HTERT RPE-1 (cell line): ENCODE measurements around the gene FBXL19.

Experiments used
- in situ Hi-C: fragments of 300-500 bp; cut with MboI; formaldehyde crosslinking; loops from 4 replicates; pipeline ENCODE4 v1.14.3; 2020; ENCODE audit warnings: low sequenced_read_pairs

FBXL19 gene

GRCh38 chr16:30942426-30942806, 19.0 kb downstream of the FBXL19 start:
- in situ Hi-C loops, result no loop called here

GRCh38 chr16:30944352-30944751, 21.0 kb downstream of the FBXL19 start:
- in situ Hi-C loops, result no loop called here

DNA sequence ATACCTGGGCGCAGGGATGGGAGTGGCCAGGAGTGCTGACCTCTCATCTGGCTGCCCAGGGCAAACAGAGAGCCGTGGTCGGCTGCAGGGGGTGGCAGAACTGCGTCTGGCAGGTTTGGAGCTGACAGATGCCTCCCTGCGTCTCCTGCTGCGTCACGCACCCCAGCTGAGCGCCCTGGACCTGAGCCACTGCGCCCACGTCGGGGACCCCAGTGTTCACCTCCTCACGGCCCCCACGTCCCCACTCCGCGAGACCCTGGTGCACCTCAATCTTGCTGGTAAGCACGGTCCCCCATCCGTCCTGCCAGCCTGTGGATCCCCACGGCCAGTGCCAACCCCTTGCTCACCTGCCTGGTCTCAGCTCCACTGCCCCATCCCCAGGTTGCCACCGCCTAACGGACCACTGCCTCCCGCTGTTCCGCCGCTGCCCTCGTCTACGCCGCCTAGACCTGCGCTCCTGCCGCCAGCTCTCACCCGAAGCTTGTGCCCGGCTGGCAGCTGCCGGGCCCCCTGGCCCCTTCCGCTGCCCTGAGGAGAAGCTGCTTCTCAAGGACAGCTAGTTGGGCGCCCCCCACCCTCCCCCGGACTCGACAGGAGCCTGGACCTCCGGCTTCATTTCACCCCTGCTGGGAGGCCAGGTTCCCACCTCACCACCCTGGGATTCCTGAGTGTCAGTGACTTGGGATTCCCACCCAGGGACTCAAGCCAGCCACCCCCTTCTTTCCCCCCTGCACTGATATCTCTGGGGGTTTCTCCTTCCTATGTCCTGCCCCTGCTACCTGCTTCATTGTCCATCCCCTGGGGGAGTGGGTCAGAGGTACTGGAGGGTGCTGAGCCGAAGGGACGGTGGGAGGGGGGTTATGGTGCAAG, 23.5 kb downstream of the FBXL19 start:
- in situ Hi-C loops, result no loop called here

DNA sequence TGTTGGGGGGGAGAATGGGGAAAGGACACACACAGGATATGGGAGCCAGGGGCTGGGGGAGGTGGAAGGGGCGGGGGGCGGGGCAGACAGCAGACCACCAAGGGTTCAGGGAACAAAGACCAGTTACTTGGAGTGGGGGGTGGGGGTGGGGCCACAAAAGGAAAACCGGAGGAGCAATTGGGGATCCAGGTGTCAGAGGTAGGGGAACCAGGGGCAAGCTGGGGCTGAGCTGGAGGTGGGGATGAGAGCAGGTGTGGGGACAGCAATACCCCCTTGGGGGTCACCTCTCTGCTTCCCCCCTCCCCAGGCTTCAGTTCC, 24.1 kb downstream of the FBXL19 start:
- in situ Hi-C loops, result no loop called here

- in situ Hi-C loops, result no loop called here
These were observed 24.7 kb downstream of the FBXL19 start for GRCh38 chr16:30947859-30948666.

- in situ Hi-C loops, result no loop called here
These were observed 25.6 kb downstream of the FBXL19 start, which contains the start of gene ORAI3 for GRCh38 chr16:30948667-30949649. Gene ORAI3, plus strand, starts transcription at chr16:30949068. Its CDS starts 222 bp downstream, at chr16:30949290.

GRCh38 chr16:30949650-30950515, 26.5 kb downstream of the FBXL19 start:
- in situ Hi-C loops, result no loop called here

- in situ Hi-C loops, result no loop called here
These were observed 27.2 kb downstream of the FBXL19 start for GRCh38 chr16:30950516-30951065.

GRCh38 chr16:30951193-30951592, 27.8 kb downstream of the FBXL19 start:
- in situ Hi-C loops, result no loop called here

GRCh38 chr16:30951750-30952149, 28.4 kb downstream of the FBXL19 start:
- in situ Hi-C loops, result no loop called here

GRCh38 chr16:30953111-30953510, 29.7 kb downstream of the FBXL19 start:
- in situ Hi-C loops, result no loop called here

DNA sequence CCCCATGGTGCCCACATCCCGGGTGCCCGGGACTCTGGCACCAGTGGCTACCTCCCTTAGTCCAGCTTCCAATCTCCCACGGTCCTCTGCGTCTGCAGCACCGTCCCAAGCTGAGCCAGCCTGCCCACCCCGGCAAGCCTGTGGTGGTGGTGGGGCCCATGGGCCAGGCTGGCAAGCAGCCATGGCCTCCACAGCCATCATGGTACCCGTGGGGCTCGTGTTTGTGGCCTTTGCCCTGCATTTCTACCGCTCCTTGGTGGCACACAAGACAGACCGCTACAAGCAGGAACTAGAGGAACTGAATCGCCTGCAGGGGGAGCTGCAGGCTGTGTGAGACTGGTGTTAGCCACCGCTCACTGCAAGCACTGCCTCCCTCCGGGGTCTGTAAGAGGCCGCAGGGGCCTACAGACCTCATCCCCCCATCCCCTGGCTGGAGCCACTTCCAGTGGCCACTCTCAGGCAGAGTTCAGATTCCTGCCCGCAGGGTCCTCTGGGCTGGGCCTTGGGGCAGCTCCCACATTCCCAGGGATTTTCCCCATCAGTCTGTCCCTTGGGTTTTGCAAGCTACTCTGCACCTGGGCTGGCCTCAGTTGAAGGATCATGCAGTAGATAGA, 30.2 kb downstream of the FBXL19 start:
- in situ Hi-C loops, result no loop called here

DNA sequence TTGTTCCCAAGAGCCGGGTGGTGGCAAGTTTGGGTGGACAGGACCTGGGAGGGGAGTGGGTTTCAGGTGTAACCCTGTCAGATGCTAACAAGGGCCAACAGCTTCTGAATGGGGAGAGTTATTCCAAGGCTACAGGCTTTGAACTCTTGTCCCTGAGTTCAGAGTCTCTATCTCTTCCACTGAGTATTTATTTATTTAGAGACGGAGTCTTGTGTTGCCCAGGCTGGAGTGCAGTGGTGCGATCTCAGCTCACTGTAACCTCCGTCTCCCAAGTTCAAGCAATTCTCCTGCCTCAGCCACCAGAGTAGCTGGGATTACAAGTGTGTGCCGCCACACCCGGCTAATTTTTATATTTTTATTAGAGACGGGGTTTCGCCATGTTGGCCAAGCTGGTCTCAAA, 31.6 kb downstream of the FBXL19 start:
- in situ Hi-C loops, result no loop called here

GRCh38 chr16:30956601-30957455, 33.5 kb downstream of the FBXL19 start:
- in situ Hi-C loops, result no loop called here

DNA sequence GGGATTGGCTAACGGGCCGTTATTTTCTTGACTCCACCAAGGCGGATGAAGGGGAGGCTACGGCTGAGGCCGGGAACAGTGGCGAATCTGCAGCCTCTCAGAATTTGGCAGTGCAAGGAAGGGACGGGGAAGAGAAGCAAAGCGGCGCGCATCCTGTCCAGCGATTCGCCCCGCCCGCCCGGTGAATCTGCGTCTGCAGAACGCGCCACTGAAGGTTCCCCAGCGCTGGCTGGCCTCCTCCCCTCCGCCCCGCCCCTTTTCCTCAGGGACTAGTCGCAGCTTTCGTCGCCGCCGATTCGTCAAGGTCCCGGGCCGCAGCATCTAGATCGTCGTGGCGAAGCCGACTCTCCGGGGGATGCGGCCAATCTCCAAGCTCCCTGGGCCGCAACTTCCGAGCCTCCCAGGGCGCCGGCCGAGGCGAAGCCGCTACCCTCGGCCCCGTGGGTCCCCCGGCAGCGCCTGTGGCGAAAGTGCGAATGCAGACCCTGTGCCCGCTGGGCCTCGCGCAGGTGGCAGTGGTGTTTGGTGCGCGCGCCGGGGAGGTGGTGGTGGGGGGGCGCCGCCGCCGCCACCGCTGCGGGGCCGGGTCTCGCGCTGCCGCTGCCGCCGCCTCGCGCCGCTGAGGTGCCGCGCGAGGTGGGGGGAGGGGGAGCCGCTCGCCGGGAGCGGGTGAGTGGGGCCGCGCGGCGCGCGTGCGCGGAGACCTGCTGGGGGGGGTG, 34.2 kb downstream of the FBXL19 start, which contains the start of gene SETD1A:
SETD1A (plus strand) TSS at position 299 of the 719 bp plus-strand sequence. CDS start 978 bp downstream, outside the sequence.
- in situ Hi-C loops, result no loop called here

- in situ Hi-C loops, result no loop called here
These were observed 35.1 kb downstream of the FBXL19 start for GRCh38 chr16:30958175-30959079.
